ENCODE results near the gene TIMP2.

The TIMP2 gene

GRCh38 chr17:78829477-78829876 is 95.7 kb downstream of the TIMP2 start:
- in situ Hi-C loops (cut with MboI; ENCODE audit: low pct_unique_long_range_greater_than_20kb, low sequenced_read_pairs, unreplicated experiment) = loop anchor here (25.0 kb wide), 1 partner anchor 317 kb away; no protein-coding TSS in a partner anchor
- no peak for TF ChIP-seq CTCF (IDR thresholded peaks at IDR 0.05; ENCODE audit: extremely low read depth, insufficient read depth, missing control alignments)
- DNase-seq (ENCODE audit: low spot score) = no peak

DNA sequence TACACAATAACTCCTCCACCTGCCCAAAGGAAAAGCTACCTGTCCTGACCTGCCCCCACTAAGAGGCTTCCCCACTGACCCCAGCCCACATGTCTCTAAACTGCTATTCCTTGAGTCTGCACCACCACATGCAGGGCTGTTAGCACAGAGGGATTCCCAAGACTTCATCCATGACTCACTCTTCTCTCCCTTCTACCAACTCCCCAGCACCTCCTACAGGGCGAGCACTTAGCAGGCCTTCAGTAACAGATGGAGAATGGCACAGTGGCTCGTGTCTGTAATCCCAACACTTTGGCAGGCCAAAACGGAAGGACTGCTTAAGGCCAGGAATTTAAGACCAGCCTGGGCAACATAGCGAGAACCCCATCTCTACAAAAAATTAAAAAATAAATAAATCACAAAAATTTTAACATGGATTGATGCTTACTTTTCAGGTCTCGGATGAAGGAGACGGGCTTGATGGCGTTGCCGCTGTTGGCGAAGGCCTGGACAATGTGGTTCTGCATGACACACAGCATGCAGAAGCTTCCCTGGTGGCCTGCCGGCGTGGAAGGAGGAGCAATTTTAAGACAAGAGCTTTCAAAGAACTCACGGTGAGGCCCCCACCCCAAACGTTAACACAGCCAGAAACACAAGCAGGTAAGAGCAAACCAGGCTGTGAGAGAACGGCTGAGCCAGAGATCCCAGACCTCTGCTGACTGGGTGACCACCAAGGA is 96.6 kb downstream of the TIMP2 start:
- in situ Hi-C loops (cut with MboI; ENCODE audit: low pct_unique_long_range_greater_than_20kb, low sequenced_read_pairs, unreplicated experiment) = loop anchor here (25.0 kb wide), 1 partner anchor 316 kb away; no protein-coding TSS in a partner anchor
- no peak for DNase-seq (ENCODE audit: low spot score)
- no peak for TF ChIP-seq CTCF (IDR thresholded peaks at IDR 0.05; ENCODE audit: extremely low read depth, insufficient read depth, missing control alignments)

GRCh38 chr17:78826836-78827509 is 98.2 kb downstream of the TIMP2 start:
- no peak for DNase-seq (ENCODE audit: low spot score)
- TF ChIP-seq CTCF (IDR thresholded peaks at IDR 0.05; ENCODE audit: extremely low read depth, insufficient read depth, missing control alignments) = no peak
- in situ Hi-C loops (cut with MboI; ENCODE audit: low pct_unique_long_range_greater_than_20kb, low sequenced_read_pairs, unreplicated experiment) = loop anchor here (25.0 kb wide), 1 partner anchor 315 kb away; no protein-coding TSS in a partner anchor

DNA sequence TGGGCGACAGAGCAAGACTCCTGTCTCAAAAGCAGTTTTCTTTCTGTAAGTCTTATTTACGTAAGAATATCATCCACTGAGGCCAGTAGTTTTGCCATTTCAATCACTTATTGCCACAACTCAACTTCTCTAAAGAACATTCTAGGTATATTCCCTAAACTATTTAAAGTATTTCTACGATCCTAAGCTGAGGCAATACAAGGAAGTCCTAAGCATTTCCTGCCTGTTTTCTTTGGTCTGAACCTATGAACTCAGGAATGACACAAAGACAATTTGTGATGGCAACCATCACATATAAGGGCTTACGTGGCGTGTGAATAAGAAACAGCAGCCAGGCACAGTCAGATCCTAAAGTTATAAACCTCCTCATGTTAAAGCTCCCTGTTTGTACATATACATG is 98.8 kb downstream of the TIMP2 start:
- no peak for TF ChIP-seq CTCF (IDR thresholded peaks at IDR 0.05; ENCODE audit: extremely low read depth, insufficient read depth, missing control alignments)
- DNase-seq (ENCODE audit: low spot score) = no peak
- in situ Hi-C loops (cut with MboI; ENCODE audit: low pct_unique_long_range_greater_than_20kb, low sequenced_read_pairs, unreplicated experiment) = loop anchor here (25.0 kb wide), 1 partner anchor 314 kb away; no protein-coding TSS in a partner anchor

GRCh38 chr17:78825696-78826095 is 99.5 kb downstream of the TIMP2 start:
- TF ChIP-seq CTCF (IDR thresholded peaks at IDR 0.05; ENCODE audit: extremely low read depth, insufficient read depth, missing control alignments) = no peak
- DNase-seq (ENCODE audit: low spot score) = no peak
- in situ Hi-C loops (cut with MboI; ENCODE audit: low pct_unique_long_range_greater_than_20kb, low sequenced_read_pairs, unreplicated experiment) = loop anchor here (25.0 kb wide), 1 partner anchor 313 kb away; no protein-coding TSS in a partner anchor

DNA sequence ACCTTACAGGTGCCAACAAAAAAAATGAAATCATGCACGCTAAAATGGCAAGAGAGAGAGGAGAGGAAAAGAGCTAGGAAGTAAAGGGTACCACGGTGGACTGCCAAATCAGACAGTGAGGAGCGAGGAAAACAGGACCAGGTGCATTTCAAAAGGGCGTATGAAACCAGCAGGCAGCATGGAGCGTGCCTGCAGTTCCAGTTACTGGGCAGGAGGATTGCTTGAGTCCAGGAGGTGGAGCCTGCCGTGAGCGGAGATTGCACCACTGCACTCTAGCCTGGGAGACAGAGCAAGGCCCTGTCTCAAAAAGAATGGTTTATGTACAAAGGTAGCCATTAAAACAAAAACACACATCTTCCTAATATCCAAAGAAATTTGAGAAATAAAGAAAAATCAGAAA is 100.9 kb downstream of the TIMP2 start:
- no peak for TF ChIP-seq CTCF (IDR thresholded peaks at IDR 0.05; ENCODE audit: extremely low read depth, insufficient read depth, missing control alignments)
- no peak for DNase-seq (ENCODE audit: low spot score)
- in situ Hi-C loops (cut with MboI; ENCODE audit: low pct_unique_long_range_greater_than_20kb, low sequenced_read_pairs, unreplicated experiment) = no loop called here

All from GM13977 (cell line).